ENCODE results near the gene TUBGCP6. TPM values are rescaled to one million over a fixed set of nuclear protein-coding genes. Genes with fewer than 3 reads are reported as not detected.
A peak's percentile ranks its signal among the peaks of the same experiment; 100 is the strongest.

Gene TUBGCP6
- total RNA-seq, 1 donor from 2014 or later: 48.5 TPM

DNA sequence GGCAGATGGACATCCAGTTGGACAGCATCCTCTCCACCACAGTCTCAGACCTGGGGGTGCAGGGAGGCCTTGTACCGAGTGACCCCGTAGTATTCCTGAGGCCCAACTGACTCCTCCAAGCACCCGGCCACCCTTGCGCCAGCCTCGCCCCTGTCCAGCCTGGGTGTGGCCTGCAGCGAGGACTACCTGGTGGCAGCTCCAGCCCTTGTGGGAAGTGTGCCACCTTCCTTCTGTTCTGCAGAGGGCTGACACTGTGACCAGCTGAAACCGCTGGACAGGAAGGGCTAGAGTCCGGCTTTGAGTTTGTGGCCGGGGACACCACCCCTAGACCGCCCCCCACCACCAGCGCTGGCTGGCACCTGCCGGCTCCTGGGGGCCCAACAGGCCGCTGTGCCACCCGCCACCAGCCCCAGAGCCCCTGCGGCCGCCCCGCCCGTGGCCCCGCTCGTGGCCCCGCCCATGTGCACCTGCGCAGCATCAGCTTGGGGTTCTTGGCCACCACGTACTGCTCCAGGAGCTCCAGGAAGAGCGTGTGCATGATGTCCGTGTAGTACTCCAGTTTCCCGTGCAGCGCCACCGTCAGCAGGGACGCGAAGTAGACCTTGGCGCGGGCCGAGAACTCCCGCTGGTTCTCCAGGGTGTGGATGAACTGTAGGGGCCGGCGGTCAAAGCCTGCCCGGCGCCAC, 35.3 kb upstream of the TUBGCP6 start:
- no peaks in the 10 kb centered on the region for H3K9me3 Mint-ChIP-seq (ENCODE audit: unreplicated experiment)
- no peak for DNase-seq (ENCODE audit: low spot score)
- H3K27ac Mint-ChIP-seq (ENCODE audit: unreplicated experiment): no peak overlapping the region
- H3K27me3 Mint-ChIP-seq (ENCODE audit: unreplicated experiment): peaks cover 10% of the 10 kb centered on the region
- H3K36me3 Mint-ChIP-seq (ENCODE audit: low read depth, unreplicated experiment): peaks cover 4% of the 10 kb centered on the region
- H3K4me1 Mint-ChIP-seq (ENCODE audit: unreplicated experiment): no peaks in the 10 kb centered on the region
- TF ChIP-seq, protein P1, sequence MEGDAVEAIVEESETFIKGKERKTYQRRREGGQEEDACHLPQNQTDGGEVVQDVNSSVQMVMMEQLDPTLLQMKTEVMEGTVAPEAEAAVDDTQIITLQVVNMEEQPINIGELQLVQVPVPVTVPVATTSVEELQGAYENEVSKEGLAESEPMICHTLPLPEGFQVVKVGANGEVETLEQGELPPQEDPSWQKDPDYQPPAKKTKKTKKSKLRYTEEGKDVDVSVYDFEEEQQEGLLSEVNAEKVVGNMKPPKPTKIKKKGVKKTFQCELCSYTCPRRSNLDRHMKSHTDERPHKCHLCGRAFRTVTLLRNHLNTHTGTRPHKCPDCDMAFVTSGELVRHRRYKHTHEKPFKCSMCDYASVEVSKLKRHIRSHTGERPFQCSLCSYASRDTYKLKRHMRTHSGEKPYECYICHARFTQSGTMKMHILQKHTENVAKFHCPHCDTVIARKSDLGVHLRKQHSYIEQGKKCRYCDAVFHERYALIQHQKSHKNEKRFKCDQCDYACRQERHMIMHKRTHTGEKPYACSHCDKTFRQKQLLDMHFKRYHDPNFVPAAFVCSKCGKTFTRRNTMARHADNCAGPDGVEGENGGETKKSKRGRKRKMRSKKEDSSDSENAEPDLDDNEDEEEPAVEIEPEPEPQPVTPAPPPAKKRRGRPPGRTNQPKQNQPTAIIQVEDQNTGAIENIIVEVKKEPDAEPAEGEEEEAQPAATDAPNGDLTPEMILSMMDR (IDR thresholded peaks at IDR 0.05; ENCODE audit: unreplicated experiment): no peak
- H3K4me3 Mint-ChIP-seq (ENCODE audit: unreplicated experiment): no peak overlapping the region

DNA sequence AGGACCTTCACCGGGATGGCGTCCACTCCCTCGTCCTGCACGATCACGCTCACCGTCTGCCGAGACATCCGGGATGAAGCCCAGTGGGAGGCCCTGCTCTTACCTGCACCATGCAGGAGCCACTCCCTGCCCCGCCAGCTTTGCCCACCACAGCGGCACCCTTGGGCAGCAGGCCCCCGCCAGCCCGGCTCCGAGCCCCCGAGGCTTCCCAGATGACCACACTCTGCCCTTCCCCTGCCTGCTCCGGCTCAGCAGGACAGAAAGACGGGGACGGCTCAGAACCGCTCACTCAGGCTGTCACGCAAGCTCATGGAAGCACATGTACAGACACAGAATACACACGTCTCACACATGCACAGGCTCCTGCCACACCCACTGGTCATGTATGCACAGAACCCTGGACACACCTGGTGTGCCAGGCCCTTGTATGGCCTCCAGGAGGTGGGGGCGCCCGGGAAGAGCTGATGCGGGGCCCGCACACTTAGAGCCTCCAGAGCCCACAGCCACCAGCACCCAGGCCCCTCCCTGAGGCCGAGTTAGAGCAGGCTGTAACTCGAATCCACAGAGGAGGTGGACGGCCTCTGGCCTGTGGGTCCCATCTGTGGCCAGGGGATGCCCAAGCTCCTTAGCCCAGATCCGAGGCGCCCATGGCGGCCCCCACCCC, 34.3 kb upstream of the TUBGCP6 start:
- no peak for DNase-seq (ENCODE audit: low spot score)
- Mint-ChIP-seq H3K9me3 (ENCODE audit: unreplicated experiment) (no peaks in the 10 kb centered on the region), H3K27ac (ENCODE audit: unreplicated experiment) (no peak overlapping the region), H3K27me3 (ENCODE audit: unreplicated experiment) (peaks cover 10% of the 10 kb centered on the region), H3K36me3 (ENCODE audit: low read depth, unreplicated experiment) (peaks cover 4% of the 10 kb centered on the region), H3K4me1 (ENCODE audit: unreplicated experiment) (no peaks in the 10 kb centered on the region), H3K4me3 (ENCODE audit: unreplicated experiment) (no peak overlapping the region)
- TF ChIP-seq, protein P1 (IDR thresholded peaks at IDR 0.05; ENCODE audit: unreplicated experiment): no peak

GRCh38 chr22:50278461-50278860, 33.6 kb upstream of the TUBGCP6 start:
- no peak overlapping the region for H3K27ac Mint-ChIP-seq (ENCODE audit: unreplicated experiment)
- no peak for DNase-seq (ENCODE audit: low spot score)
- no peaks in the 10 kb centered on the region for H3K9me3 Mint-ChIP-seq (ENCODE audit: unreplicated experiment)
- no peak overlapping the region for H3K4me3 Mint-ChIP-seq (ENCODE audit: unreplicated experiment)
- no peaks in the 10 kb centered on the region for H3K4me1 Mint-ChIP-seq (ENCODE audit: unreplicated experiment)
- peaks cover 4% of the 10 kb centered on the region for H3K36me3 Mint-ChIP-seq (ENCODE audit: low read depth, unreplicated experiment)
- TF ChIP-seq, protein P1 (IDR thresholded peaks at IDR 0.05; ENCODE audit: unreplicated experiment): no peak
- peaks cover 9% of the 10 kb centered on the region for H3K27me3 Mint-ChIP-seq (ENCODE audit: unreplicated experiment)

DNA sequence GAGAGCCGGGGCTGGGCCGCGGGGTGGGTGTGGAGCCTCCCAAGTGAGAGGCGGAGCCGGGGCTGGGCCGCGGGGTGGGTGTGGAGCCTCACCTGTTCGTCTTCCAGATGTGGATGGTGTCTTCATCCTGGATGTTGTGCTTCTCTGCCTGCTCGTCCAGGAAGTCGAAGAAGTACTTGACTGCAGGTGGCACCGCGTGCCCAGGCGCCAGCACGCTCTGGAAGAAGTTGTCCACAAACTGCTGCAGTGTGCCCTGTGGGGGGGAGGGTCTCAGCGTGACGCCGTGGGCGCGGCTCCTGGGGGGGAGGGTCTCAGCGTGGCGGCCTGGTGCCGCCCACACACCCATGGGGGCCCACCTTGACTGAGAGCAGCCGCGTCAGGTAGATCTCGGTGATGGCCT, 32.9 kb upstream of the TUBGCP6 start:
- Mint-ChIP-seq H3K4me3 (ENCODE audit: unreplicated experiment) (no peak overlapping the region), H3K36me3 (ENCODE audit: low read depth, unreplicated experiment) (peaks cover 4% of the 10 kb centered on the region), H3K4me1 (ENCODE audit: unreplicated experiment) (no peaks in the 10 kb centered on the region), H3K27me3 (ENCODE audit: unreplicated experiment) (peaks cover 9% of the 10 kb centered on the region), H3K27ac (ENCODE audit: unreplicated experiment) (no peak overlapping the region), H3K9me3 (ENCODE audit: unreplicated experiment) (no peaks in the 10 kb centered on the region)
- TF ChIP-seq, protein P1 (IDR thresholded peaks at IDR 0.05; ENCODE audit: unreplicated experiment): no peak
- DNase-seq (ENCODE audit: low spot score): no peak

DNA sequence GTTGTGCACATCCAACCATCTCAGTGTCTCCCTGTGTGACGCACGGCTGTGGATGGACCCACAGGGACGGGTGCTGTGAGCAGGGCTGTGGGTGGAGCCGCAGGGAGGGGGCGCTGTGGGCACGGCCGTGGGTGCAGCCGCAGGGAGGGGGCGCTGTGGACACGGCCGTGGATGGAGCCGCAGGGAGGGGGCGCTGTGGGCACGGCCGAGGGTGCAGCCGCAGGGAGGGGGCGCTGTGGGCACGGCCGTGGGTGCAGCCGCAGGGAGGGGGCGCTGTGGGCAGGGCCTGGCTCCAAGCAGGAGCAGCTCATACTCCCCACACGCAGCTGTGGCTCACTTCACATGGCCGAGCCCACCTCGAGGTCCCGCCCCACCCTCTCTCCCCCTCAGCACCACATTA, 31.3 kb upstream of the TUBGCP6 start:
- no peak overlapping the region for H3K27ac Mint-ChIP-seq (ENCODE audit: unreplicated experiment)
- H3K36me3 Mint-ChIP-seq (ENCODE audit: low read depth, unreplicated experiment): peaks cover 4% of the 10 kb centered on the region
- H3K27me3 Mint-ChIP-seq (ENCODE audit: unreplicated experiment): peaks cover 9% of the 10 kb centered on the region
- no peak overlapping the region for H3K4me3 Mint-ChIP-seq (ENCODE audit: unreplicated experiment)
- no peaks in the 10 kb centered on the region for H3K4me1 Mint-ChIP-seq (ENCODE audit: unreplicated experiment)
- TF ChIP-seq, protein P1 (IDR thresholded peaks at IDR 0.05; ENCODE audit: unreplicated experiment): peak; percentile 85
- DNase-seq (ENCODE audit: low spot score): peak; percentile 52
- H3K9me3 Mint-ChIP-seq (ENCODE audit: unreplicated experiment): no peaks in the 10 kb centered on the region

Data from endothelial cell (in vitro differentiated cells).